ENCODE data around the gene CLPX. TPM values are rescaled to one million over a fixed set of nuclear protein-coding genes. Genes with fewer than 3 reads are reported as not detected.
"Not testable (repeated sequence)": the region's sequence is repeated elsewhere in the genome, so short reads cannot be mapped to it uniquely, and the experiment has no call there.

CLPX gene
- total and polyA plus RNA-seq, 7 donors, result 24.4 to 87.2 (median 53.7) TPM

- Histone ChIP-seq H3K4me3 (no peak overlapping the region), H3K36me3 (ENCODE audit: insufficient read depth in 1 of 2, low read depth in 1 of 2) (peaks cover 4 to 77% of the 10 kb centered on the region in 2 donors), H3K9me3 (no peaks in the 10 kb centered on the region), H3K27me3 (ENCODE audit: insufficient read depth in 3 of 3, low read length in 2 of 3) (no peaks in the 10 kb centered on the region), H3K4me1 (peaks cover 9% of the 10 kb centered on the region), H3K27ac (no peak overlapping the region)
- ATAC-seq (no peak), DNase-seq (no peak)
- no peak for TF ChIP-seq CTCF (IDR thresholded peaks at IDR 0.05)
- intact Hi-C loops (cut with DNase I), result no loop called here
- 76 to 84% (median 78%) methylated on average over 7 of the region's 7 CpGs for WGBS, 3 donors
Observed at GRCh38 chr15:65100442-65100841, 84.7 kb downstream of the CLPX start.

GRCh38 chr15:65099801-65100200 is 85.3 kb downstream of the CLPX start:
- H3K27me3 ChIP-seq (ENCODE audit: insufficient read depth in 3 of 3, low read length in 2 of 3); H3K4me3 ChIP-seq; ATAC-seq; intact Hi-C loops (cut with DNase I); H3K27ac ChIP-seq; DNase-seq; H3K4me1 ChIP-seq; H3K9me3 ChIP-seq: not testable (repeated sequence)
- peaks cover 4 to 71% of the 10 kb centered on the region in 2 donors for H3K36me3 ChIP-seq (ENCODE audit: insufficient read depth in 1 of 2, low read depth in 1 of 2)
- WGBS, 3 donors, result 94 to 96% (median 94%) methylated on average over 10 of the region's 10 CpGs

GRCh38 chr15:65099336-65099735 is 85.8 kb downstream of the CLPX start:
- Histone ChIP-seq H3K27me3 (ENCODE audit: insufficient read depth in 3 of 3, low read length in 2 of 3) (no peaks in the 10 kb centered on the region), H3K4me3 (no peak overlapping the region), H3K36me3 (ENCODE audit: insufficient read depth in 1 of 2, low read depth in 1 of 2) (peaks cover 4 to 66% of the 10 kb centered on the region in 2 donors), H3K27ac (no peak overlapping the region), H3K4me1 (peaks cover 9% of the 10 kb centered on the region), H3K9me3 (no peaks in the 10 kb centered on the region)
- no peak for TF ChIP-seq CTCF (IDR thresholded peaks at IDR 0.05)
- ATAC-seq (no peak), DNase-seq (no peak)
- intact Hi-C loops (cut with DNase I), result no loop called here
- WGBS, 3 donors, result 88 to 97% (median 94%) methylated on average over 5 of the region's 5 CpGs

Other genes with a start within 250 kb of the CLPX start
- 10 to 100 TPM; 38.6 to 66.9 (median 52.1) TPM for gene SPG21, start 195.4 kb downstream of the CLPX start, total RNA-seq
- 100 to 1,000 TPM in 1 of 3 donors, 10 to 100 TPM in 2; 58.4 to 106 (median 58.4) TPM for gene SPG21, start 195.4 kb downstream of the CLPX start, polyA plus RNA-seq
- 10 to 100 TPM in 3 of 4 donors, 1 to 10 TPM in 1; 9.5 to 18.1 (median 14.8) TPM for gene MTFMT, start 155.7 kb downstream of the CLPX start, total RNA-seq
- gene MTFMT, start 155.7 kb downstream of the CLPX start, polyA plus RNA-seq, result 10 to 100 TPM in 2 of 3 donors, 1 to 10 TPM in 1; 9.4 to 14.4 (median 10.0) TPM
- gene SLC51B, start 140.0 kb downstream of the CLPX start, total RNA-seq, result not detected
- gene SLC51B, start 140.0 kb downstream of the CLPX start, polyA plus RNA-seq, result under 1 TPM in 2 of 3 donors, not detected in 1; 0.04 to 0.07 TPM
- 1 to 10 TPM; 2.5 to 6.3 (median 3.2) TPM for gene RASL12, start 117.4 kb downstream of the CLPX start, total RNA-seq
- 1 to 10 TPM; 2.6 to 3.0 (median 3.0) TPM for gene RASL12, start 117.4 kb downstream of the CLPX start, polyA plus RNA-seq
- 1 to 10 TPM; 1.3 to 5.7 (median 3.4) TPM for gene KBTBD13, start 108.6 kb downstream of the CLPX start, total RNA-seq
- 1 to 10 TPM in 2 of 3 donors, under 1 TPM in 1; 0.12 to 5.7 (median 1.2) TPM for gene KBTBD13, start 108.6 kb downstream of the CLPX start, polyA plus RNA-seq
- 1 to 10 TPM; 1.1 to 2.8 (median 1.9) TPM for gene UBAP1L, start 70.1 kb downstream of the CLPX start, total RNA-seq
- gene UBAP1L, start 70.1 kb downstream of the CLPX start, polyA plus RNA-seq, result 1 to 10 TPM in 1 of 3 donors, under 1 TPM in 2; 0.79 to 1.1 (median 0.90) TPM
- gene PDCD7, start 51.5 kb downstream of the CLPX start, total RNA-seq, result 10 to 100 TPM; 12.3 to 22.4 (median 15.7) TPM
- 10 to 100 TPM in 1 of 3 donors, 1 to 10 TPM in 2; 6.8 to 14.5 (median 9.9) TPM for gene PDCD7, start 51.5 kb downstream of the CLPX start, polyA plus RNA-seq
- gene CILP, start 26.1 kb upstream of the CLPX start, total RNA-seq, result 10 to 100 TPM in 2 of 4 donors, 1 to 10 TPM in 2; 5.6 to 31.7 (median 12.7) TPM
- gene CILP, start 26.1 kb upstream of the CLPX start, polyA plus RNA-seq, result 10 to 100 TPM in 1 of 3 donors, 1 to 10 TPM in 2; 3.9 to 13.0 (median 5.3) TPM
- gene PARP16, start 101.5 kb upstream of the CLPX start, total RNA-seq, result 1 to 10 TPM; 3.2 to 6.3 (median 4.5) TPM
- 1 to 10 TPM; 2.8 to 4.3 (median 3.3) TPM for gene PARP16, start 101.5 kb upstream of the CLPX start, polyA plus RNA-seq
- gene RNU5A-1, start 110.7 kb upstream of the CLPX start, total RNA-seq, result not detected
- not detected for gene RNU5A-1, start 110.7 kb upstream of the CLPX start, polyA plus RNA-seq
- 10 to 100 TPM in 3 of 4 donors, not detected in 1; 12.8 to 34.0 (median 13.9) TPM for gene RNU5B-1, start 119.3 kb upstream of the CLPX start, total RNA-seq
- gene RNU5B-1, start 119.3 kb upstream of the CLPX start, polyA plus RNA-seq, result not detected
- not detected for gene IGDCC3, start 192.7 kb upstream of the CLPX start, total RNA-seq
- gene IGDCC3, start 192.7 kb upstream of the CLPX start, polyA plus RNA-seq, result not detected
- gene IGDCC4, start 237.6 kb upstream of the CLPX start, total RNA-seq, result 10 to 100 TPM in 2 of 4 donors, 1 to 10 TPM in 2; 4.8 to 34.1 (median 10.4) TPM
- 1 to 10 TPM; 2.7 to 4.6 (median 3.8) TPM for gene IGDCC4, start 237.6 kb upstream of the CLPX start, polyA plus RNA-seq